Epithelial cell of proximal tubule (primary cell): Measurements from ENCODE around the gene TMEM62. TPM values are rescaled to one million over a fixed set of nuclear protein-coding genes. Genes with fewer than 3 reads are reported as not detected.
A peak's percentile ranks its signal among the peaks of the same experiment; 100 is the strongest.
"Not testable (repeated sequence)": the region's sequence is repeated elsewhere in the genome, so short reads cannot be mapped to it uniquely, and the experiment has no call there.

ENCODE experiments used
- DNase-seq: peaks from one replicate; pipeline ENCODE4 v3.0.0-alpha.2; 2011; ENCODE audit warnings: low read depth
- H3K4me3 ChIP-seq: 2 replicates; pipeline ENCODE4 v1.5.1; 2011; ENCODE audit warnings: low read depth, mild to moderate bottlenecking, low read length
- total RNA-seq: library from RNA; depleted of rRNA; stranded (reverse); fragments of >200 nt; gene quantifications from 2 replicates; pipeline ENCODE4 v1.2.3, GENCODE V29; 2015
- TF ChIP-seq, protein P1 (sequence below): conservative IDR thresholded peaks from 2 replicates; pipeline ENCODE4 v1.5.1; 2012; ENCODE audit warnings: low read depth, mild to moderate bottlenecking, low read length

TMEM62 gene
- total RNA-seq, 1 donor from 2014 or later = 22.6 TPM

DNA sequence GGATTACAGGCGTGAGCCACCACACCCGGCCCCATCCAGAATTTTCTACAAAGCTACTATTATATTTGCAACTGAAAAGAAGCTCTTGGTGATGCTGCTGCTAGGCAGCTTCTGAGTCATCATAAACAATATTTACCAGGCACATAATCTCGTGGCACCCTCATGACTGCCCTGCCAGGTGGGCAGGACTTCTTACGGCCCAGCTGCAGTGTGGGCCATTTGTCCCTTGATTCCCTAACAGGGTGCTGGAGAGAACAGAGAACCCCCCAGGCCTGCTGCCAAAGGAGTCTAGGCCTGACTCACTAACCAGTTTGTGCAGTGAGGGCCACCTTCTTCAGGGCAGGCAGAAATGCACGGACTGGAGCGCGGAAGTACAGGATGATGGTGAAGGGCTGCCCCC lies 82.6 kb downstream of the TMEM62 start:
- DNase-seq = no peak
- TF ChIP-seq, protein P1, sequence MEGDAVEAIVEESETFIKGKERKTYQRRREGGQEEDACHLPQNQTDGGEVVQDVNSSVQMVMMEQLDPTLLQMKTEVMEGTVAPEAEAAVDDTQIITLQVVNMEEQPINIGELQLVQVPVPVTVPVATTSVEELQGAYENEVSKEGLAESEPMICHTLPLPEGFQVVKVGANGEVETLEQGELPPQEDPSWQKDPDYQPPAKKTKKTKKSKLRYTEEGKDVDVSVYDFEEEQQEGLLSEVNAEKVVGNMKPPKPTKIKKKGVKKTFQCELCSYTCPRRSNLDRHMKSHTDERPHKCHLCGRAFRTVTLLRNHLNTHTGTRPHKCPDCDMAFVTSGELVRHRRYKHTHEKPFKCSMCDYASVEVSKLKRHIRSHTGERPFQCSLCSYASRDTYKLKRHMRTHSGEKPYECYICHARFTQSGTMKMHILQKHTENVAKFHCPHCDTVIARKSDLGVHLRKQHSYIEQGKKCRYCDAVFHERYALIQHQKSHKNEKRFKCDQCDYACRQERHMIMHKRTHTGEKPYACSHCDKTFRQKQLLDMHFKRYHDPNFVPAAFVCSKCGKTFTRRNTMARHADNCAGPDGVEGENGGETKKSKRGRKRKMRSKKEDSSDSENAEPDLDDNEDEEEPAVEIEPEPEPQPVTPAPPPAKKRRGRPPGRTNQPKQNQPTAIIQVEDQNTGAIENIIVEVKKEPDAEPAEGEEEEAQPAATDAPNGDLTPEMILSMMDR = no peak
- H3K4me3 ChIP-seq = no peak overlapping the region

- TF ChIP-seq, protein P1 = peak; percentile 25
- no peak overlapping the region for H3K4me3 ChIP-seq
- no peak for DNase-seq
Observed at GRCh38 chr15:43218908-43219706, 85.7 kb downstream of the TMEM62 start.

DNA sequence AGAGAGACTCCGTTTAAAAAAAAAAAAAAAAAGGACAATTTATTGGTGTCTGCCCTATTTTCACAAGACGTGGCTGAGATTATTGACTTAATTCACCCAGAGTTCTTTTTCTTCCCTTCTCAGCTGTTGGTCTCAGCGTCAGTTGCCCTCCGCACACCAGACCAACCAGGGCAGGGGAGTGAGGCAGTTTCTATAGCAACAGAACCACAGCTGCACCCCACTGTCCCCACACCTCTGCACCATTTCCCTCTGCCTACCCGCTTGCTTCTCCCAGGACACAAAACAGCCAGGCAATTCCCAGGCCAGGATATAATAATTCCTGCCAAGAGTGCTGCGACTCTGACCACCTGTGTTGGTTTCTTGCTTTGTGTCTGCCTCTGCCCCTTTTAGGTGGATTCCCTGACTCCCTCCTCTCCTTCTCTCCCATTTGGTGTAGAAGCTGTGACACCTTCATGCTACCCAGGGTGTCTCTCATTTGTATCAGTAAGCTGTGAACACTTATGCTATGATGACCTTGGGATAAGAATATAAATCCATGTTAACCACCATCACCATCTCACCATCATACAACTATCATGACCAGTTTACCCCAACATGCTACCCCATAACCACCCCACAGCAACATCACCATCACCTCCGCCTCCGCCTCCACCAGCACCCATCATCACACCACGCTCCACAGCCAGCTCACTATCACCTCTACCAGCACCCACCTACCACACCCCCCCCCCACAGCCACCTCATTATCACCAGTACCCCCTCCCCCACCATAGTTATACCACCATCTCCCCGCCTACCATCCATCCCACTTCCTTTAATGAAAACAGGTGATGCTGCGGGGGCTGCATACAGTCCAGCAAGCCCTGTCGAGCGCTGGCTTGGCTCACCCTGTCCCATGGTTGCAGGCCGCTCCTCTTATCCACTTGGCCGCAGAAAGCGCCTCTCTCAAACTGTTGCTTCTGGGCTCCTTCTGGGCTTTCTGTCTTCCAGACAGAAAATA lies 86.8 kb downstream of the TMEM62 start:
- H3K4me3 ChIP-seq = no peak overlapping the region
- TF ChIP-seq, protein P1 = no peak
- DNase-seq = no peak

DNA sequence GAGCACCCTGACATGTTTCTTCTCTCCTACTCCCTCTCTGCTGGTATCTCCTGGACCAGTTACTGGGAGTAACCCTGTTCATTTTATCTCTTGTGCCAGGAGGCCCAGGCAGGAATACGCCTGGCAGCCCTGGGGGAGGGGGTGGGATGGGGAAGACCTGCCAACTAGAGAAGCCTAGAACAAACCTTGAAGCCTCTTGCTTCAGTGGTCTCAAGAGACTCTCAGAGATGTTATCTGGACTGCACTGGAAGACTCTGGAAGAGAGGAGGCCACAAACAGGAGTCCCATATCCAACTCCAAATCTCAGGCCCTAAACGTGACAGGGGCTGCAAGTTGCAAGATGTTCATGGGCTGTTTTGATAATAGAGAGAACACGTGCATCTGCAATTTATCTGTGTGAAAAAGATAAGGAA lies 87.6 kb downstream of the TMEM62 start, which contains the start of gene EPB42:
Gene EPB42 (minus strand): TSS at position 28 of the 413 bp plus-strand sequence. CDS start 193 bp downstream, outside the sequence.
- no peak within 1 kb of the TSS for H3K4me3 ChIP-seq
- no peak for DNase-seq
- TF ChIP-seq, protein P1 = no peak

DNA sequence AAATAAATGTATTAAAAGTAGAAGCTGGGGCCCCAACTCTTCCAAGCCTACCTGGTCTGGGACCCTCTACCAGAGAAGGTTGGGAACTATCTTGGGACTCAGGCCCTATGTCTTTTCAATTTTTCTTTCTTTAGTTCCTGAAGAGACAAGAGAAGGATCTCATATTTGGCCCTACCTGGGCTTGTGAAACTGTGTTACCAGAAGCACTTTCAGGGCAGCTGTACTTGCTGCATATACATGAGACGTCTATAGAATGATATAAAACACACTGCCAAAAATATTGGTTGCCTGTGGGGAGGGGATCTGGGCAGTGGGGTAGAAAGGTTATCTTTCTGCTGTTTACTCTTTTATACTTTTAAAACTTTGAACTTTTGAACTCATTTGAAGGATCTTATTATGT lies 88.0 kb downstream of the TMEM62 start:
- no peak overlapping the region for H3K4me3 ChIP-seq
- no peak for DNase-seq
- TF ChIP-seq, protein P1 = no peak

DNA sequence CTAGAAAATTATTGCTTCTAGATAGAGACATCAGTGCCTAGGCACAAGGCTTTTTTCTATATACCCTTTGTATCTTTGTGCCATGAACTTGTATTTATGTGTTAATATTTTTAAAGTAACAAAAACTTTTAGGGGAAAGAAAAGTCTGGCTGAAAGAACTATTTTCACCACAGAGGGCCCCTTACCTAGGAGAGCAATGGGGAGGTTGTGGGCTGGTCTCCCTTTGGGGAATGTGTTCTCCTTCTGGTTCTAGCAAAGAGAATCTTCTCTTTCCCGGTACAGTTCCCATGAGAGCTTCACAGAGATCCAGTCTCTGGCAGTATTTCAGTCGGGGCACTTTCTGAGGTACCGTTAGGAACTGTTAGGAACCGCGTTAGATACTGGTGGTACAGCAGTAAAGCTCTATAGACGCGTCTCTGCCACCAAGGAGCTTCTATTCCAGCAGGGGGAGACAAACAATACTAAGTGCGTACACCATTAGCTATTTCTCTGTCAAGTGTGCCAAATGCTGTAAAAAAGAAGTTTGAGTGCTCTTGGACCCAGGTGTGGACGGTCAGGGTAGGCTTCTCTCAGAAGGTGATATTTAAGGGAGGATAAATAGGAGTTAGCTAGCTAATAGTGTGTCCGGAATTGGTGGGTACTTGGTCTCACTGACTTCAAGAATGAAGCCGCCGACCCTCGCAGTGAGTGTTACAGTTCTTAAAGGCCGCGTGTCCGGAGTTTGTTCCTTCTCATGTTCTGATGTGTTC lies 92.0 kb downstream of the TMEM62 start:
- DNase-seq = no peak
- no peak overlapping the region for H3K4me3 ChIP-seq
- TF ChIP-seq, protein P1 = peak; percentile 93

DNA sequence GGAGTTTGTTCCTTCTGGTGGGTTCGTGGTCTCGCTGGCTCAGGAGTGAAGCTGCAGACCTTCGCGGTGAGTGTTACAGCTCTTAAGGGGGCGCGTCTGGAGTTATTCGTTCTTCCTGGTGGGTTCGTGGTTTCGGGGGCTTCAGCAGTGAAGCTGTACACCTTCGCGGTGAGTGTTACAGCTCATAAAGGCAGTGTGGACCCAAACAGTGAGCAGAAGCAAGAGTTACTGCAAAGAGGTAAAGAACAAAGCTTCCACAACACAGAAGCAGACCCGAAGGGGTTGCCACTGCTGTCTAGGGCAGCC lies 92.5 kb downstream of the TMEM62 start:
- DNase-seq, H3K4me3 ChIP-seq: not testable (repeated sequence)
